M059J (cell line): Measurements from ENCODE around the gene BPNT1. TPM values are rescaled to one million over a fixed set of nuclear protein-coding genes. Genes with fewer than 3 reads are reported as not detected.

Source experiments
- total RNA-seq: library from RNA; depleted of rRNA; stranded (reverse); fragments of >200 nt; shearing (Covaris generic); gene quantifications from 2 replicates; pipeline ENCODE4 v1.2.3, GENCODE V29; 2014; rRNA removed

BPNT1 gene
- total RNA-seq, 1 experiment from 2014 or later: 29.5 TPM

Other genes starting within 250 kb of the BPNT1 start
- not detected in 2 replicates for gene SLC30A10, start 161.2 kb downstream of the BPNT1 start, total RNA-seq
- gene EPRS1, start 43.3 kb downstream of the BPNT1 start, total RNA-seq: 53.6 and 80.8 TPM in 2 replicates
- 56.0 and 88.5 TPM in 2 replicates for gene IARS2, start 4.3 kb upstream of the BPNT1 start, total RNA-seq
- 19.4 and 19.9 TPM in 2 replicates for gene RAB3GAP2, start 182.7 kb upstream of the BPNT1 start, total RNA-seq